Measurements from ENCODE around the gene KDM5A.

GRCh38 chr12:234891-235415 is 154.2 kb downstream of the KDM5A start:
- TF ChIP-seq CTCF (conservative IDR thresholded peaks at IDR 0.05 in 1 of 2, IDR thresholded peaks at IDR 0.05 in 1 of 2; ENCODE audit: low read depth in 1 of 2, low read length in 2 of 2) (no peak), EZH2 (IDR thresholded peaks at IDR 0.05; ENCODE audit: low read length, missing control alignments) (no peak)

All from fibroblast of lung (primary cell).